GM12892 (cell line): ENCODE results near the gene NCK2.

Source experiments
- POLR2A ChIP-seq: IDR thresholded peaks from 2 replicates; pipeline ENCODE4 v1.6.1; 2011; ENCODE audit warnings: low read depth, low read length, control low read depth
- POLR2AphosphoS5 ChIP-seq: IDR thresholded peaks from 2 replicates; pipeline ENCODE4 v1.6.1; 2011; ENCODE audit warnings: low read depth, low read length, control low read depth

DNA sequence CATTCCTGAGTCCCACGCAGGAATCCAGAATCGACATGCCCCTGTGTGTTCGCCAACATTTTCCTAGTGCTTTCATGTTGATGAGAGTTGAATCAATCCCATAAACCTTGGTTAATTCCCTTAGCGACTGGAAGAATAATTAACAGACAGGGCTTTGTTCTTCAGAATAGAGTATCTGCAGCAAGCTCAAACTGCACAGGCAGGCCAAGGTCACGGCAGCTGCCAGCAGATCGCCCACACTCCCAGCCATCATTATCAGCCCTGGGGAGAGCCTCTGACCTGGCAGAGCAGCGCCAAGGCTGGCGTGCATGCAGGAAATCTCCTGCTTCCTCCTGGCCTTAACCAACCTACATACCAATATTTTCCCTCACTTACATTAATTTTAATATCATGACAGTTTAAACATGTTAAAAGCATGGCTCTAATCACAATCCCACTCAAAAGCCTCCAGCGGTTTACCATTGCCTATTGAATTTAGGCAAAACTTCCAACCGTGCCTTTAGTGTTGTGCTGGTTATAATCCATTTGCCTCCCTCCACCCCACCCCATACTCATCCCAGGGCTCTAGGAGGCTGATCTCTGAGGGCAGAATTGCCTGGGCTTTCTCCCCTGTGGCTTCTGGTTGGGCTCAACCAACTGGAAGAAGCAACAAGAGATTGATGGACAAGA is 46.8 kb upstream of the NCK2 start:
- TF ChIP-seq POLR2AphosphoS5 (no peak), POLR2A (no peak)
